ENCODE measurements around the gene SCMH1.

GRCh38 chr1:41153750-41154274 is 88.3 kb downstream of the SCMH1 start:
- TF ChIP-seq CTCF (IDR thresholded peaks at IDR 0.05; ENCODE audit: insufficient read depth, low read depth, low read length) (no peak), EZH2 (IDR thresholded peaks at IDR 0.05; ENCODE audit: insufficient read depth, low read length) (no peak)
